Stimulated activated CD8-positive, alpha-beta memory T cell treated with anti-CD3 and anti-CD28 coated beads, Interleukin-4, amount 100 ng/mL, for 24 hours (primary cell): ENCODE results near the gene KRTAP5-4.
"Not testable (repeated sequence)": the region's sequence is repeated elsewhere in the genome, so short reads cannot be mapped to it uniquely, and the experiment has no call there.

ENCODE experiments used
- DNase-seq: peaks from one replicate; pipeline ENCODE4 v3.0.0-alpha.2; 2020; ENCODE audit warnings: low read depth

Gene KRTAP5-4

DNA sequence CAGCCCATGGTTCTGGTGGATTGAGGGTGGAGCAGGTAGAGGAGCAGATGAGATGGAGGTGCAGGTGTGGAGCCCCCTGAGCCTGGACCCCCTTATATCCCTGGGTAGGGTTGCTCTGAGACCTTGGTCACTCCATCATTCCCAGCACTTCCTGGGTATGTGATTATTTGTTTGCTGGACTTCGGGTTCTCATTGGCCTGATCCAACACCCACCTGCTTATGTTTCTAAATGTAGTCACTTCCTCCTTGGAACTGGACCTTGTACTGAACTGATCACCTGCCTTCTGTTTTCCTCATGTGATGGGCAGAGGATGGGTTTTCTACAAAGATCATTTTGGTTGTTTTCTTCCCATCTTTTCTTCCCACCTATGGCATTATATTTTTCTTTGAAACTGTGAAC, at the start of gene KRTAP5-4:
TSS of gene KRTAP5-4 (minus strand) at position 53 of the 400 bp plus-strand sequence. CDS start at position 8, 45 bp downstream.
- DNase-seq: no peak

- no peak for DNase-seq
Observed at GRCh38 chr11:1671658-1672057, 49.7 kb upstream of the KRTAP5-4 start.

GRCh38 chr11:1670905-1671371, 49.0 kb upstream of the KRTAP5-4 start:
- DNase-seq: no peak

DNA sequence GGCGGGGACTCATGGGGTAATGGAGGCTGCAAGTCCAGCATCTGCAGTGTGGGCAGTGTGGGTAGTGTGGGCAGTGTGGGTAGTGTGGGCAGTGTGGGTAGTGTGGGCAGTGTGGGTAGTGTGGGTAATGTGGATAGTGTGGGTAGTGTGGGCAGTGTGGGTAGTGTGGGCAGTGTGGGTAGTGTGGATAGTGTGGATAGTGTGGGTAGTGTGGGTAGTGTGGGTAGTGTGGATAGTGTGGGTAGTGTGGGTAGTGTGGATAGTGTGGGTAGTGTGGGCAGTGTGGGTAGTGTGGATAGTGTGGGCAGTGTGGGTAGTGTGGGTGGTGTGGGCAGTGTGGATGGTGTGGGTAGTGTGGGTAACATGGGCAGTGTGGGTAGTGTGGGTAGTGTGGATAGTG, 48.5 kb upstream of the KRTAP5-4 start:
- not testable (repeated sequence) for DNase-seq

DNA sequence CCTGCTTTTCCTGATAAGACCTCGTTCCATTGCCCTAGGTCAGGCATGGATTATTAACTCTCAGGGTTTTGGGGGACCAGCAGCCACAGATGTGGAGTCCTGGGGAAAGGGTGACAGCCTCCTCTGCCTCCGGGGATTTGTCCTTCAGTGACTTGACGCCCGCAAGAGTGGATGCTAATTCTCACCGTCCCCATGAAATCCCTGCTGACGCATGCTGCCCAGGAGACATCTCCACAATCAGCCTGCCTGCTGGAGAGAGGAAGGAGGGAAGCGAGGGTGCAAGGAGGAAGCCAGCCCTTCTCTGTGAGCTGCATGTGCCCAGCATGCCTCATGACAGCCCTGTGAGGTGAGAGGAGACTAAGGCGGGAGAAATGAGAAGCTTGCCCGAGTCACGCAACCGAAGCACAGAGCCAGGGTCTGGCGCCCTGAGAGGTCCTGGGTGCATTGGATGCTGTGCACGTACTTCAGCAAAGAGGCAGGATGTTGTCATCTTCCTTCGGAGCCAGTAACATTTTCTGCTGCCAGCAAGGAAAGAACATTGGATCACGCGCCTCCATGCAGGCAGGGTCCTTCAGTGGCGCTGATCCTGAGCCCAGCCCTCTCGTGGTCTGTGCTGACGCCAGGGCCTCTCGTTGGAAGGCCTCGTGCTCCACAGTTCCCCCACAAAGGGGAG, 47.7 kb upstream of the KRTAP5-4 start:
- no peak for DNase-seq

GRCh38 chr11:1668911-1669473, 47.1 kb upstream of the KRTAP5-4 start:
- no peak for DNase-seq

GRCh38 chr11:1667906-1668305, 46.0 kb upstream of the KRTAP5-4 start:
- DNase-seq: no peak

DNA sequence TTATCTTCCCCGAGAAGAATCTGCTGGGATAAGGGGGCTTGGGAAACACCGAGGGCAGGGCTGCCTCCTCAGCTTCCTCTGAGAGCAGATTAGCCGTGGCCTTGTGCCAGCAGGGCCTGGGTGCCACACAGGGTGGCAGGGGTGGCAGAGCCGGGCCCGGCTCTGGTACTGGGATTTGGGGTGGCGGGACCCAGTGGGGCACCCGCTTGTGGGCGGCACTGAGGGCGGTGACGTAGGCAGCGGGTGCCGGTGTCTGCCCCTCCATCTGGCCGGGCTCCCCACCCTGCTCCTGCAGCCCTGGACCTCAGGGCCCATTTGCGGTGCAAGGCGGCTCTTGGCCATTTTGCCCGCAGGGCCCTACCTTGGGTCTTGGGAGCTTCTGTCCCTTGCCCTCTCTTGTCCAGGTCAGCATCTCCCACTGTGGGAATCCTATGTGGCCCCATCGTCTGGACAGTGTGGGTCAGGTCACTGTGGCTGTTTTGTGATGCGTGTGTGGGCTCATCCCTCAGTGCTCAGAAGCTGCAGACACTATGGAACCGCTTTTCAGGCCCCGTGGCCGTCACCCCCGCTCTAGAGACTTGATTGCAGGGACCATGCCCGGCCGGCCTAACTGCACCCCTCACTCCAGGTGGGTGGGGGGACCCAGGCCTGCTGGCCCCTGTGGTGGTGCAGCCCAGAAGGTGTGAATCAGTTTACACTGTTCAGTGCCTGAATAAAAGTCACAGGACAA, 45.3 kb upstream of the KRTAP5-4 start:
- no peak for DNase-seq

GRCh38 chr11:1665313-1665712, 43.4 kb upstream of the KRTAP5-4 start:
- DNase-seq: no peak

DNA sequence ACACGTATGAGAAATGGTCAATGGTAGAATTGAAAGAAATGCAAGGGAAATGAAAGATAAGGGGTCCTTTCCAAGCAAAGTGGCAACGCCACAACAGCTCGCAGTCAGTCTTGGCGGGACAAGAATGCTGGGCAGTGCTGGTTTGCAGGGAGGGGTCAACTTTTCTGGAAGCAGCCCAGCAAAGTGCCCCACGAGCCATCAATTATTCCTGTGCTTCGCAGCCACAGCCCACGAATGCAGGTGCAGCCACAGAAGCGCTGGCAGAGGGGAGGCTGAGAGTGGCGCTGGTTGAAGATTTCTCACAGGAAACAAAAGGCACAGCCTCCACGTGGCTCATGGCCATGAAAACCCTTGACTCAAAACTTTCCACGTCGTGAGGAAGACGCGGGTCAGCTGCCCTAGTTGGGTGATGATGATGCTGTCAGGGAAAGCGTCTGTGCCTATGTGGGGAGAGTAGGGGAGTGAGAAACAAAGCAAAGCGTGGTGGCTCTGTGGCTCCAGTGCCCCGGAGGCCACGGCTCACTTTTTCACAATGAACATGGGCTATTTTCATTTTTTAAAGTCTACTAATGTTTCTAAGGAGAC, 40.9 kb upstream of the KRTAP5-4 start:
- DNase-seq: not testable (repeated sequence)

DNA sequence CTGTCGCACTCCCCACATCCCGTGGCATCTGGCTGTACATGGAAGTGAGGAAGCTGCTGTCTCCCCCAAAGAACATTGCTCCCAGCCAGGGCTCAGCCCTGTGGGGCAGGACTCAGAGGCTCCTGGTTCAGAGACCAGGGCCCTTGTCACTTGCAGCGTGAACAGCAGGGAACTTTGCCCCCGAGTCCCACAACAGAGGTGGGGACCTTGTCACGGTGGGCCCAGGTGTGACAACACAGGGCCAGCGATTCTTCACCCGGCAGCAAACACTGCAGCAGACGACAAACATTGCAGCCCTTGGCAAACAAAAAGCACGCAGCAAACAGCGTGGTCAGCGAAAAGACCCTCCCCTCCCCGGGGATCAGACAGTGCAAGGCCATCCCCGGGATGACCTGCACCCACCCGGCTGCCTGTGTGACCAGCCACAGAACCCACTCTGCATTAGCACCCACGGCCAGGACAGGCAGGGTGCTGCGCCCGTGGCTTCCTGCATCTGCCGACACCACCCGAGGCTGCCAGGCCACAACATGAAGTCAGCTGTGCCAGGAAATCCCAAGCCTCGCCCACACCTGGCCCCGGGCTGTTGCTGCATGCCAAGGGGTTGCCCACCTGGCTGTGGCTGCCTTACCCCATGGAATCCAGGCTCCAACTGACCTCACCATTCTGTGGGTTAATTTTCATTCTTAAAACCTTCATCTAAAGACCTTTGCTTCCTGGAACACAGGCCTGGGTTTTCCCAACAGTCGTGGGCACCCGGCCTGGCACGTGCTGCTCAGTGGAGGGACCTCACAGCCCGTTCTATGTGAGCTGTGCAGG, 39.7 kb upstream of the KRTAP5-4 start:
- not testable (repeated sequence) for DNase-seq

GRCh38 chr11:1660111-1660867, 38.4 kb upstream of the KRTAP5-4 start:
- DNase-seq: no peak

- DNase-seq: no peak
Observed at GRCh38 chr11:1659506-1659905, 37.6 kb upstream of the KRTAP5-4 start.

DNA sequence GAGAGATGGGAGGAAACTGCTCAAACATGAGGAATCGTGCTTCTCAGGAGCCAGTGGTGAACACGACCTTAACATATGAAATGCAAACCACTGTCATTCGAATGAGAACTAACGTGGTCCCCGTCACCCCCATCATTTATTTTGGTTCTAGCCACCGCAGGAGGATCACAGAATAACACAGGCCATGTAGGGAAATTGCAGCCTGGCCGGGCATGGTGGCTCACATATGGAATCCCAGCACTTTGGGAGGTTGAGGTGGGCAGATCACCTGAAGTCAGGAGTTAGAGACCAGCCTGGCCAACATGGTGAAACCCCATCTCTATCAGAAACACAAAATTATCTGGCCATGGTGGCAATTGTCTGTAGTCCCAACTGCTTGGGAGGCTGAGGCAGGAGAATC, 34.7 kb upstream of the KRTAP5-4 start:
- no peak for DNase-seq

GRCh38 chr11:1656061-1656441, 34.1 kb upstream of the KRTAP5-4 start:
- DNase-seq: no peak

DNA sequence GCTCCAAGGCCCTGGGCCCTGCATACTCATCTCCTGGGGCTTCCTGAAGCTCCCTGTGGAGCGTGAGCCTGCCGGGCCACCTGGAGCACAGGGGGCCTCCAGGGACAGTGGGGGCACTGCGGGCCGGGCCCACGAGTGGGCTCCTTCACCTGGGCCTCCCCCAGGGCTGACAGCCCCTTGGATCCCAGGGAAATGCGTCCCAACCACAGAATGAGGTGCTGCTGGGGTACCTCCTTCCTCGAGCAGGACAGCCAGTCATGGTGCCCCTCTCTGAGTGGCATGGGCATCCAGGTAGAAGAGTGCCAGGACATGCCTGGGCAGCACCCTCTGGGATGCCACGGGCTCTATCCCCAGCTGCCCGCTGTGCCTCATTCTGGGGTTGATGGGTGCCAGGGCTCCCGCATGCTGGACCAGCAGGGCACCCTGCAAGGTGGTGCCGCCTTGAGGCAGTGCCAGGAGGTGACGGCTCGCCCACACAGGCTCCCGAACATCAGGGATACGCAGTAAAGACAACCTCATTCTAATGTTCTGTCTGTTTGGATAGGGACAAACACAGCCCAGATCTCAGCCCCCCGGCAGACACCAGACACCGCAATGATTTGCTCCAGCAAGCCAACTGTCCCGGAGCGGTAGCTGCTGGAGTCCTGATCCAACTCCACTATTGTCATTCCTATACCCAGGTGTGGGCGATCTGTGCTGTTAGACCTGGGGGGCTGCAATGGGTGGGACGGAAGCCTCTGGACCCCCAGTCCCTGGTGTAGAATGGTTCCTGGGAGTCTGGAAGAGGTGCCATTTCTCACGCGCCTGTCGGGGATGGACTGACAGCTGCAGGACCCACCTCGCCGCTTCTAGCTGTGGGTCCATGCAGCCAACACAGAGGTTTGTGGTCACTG, 33.5 kb upstream of the KRTAP5-4 start:
- DNase-seq: no peak

- no peak for DNase-seq
Observed at GRCh38 chr11:1654388-1655167, 32.6 kb upstream of the KRTAP5-4 start.

GRCh38 chr11:1653541-1654387, 31.8 kb upstream of the KRTAP5-4 start:
- DNase-seq: no peak
